Measurements from ENCODE around the gene CEND1.

Gene CEND1

DNA sequence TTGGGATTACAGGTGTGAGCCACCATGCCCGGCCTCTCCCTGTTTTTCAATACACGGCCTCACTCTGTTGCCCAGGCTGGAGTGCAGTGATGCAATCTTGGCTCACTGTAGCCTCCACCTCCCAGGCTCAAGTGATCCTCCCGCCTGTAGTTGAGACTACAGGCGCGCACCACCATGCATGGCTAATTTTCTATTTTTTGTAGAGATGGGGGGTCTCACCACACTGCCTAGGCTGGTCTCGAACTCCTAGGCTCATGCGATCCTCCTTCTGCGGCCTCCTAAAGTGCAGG is 24.1 kb downstream of the CEND1 start:
- DNase-seq (ENCODE audit: low spot score) = no peak
- TF ChIP-seq, protein P1, sequence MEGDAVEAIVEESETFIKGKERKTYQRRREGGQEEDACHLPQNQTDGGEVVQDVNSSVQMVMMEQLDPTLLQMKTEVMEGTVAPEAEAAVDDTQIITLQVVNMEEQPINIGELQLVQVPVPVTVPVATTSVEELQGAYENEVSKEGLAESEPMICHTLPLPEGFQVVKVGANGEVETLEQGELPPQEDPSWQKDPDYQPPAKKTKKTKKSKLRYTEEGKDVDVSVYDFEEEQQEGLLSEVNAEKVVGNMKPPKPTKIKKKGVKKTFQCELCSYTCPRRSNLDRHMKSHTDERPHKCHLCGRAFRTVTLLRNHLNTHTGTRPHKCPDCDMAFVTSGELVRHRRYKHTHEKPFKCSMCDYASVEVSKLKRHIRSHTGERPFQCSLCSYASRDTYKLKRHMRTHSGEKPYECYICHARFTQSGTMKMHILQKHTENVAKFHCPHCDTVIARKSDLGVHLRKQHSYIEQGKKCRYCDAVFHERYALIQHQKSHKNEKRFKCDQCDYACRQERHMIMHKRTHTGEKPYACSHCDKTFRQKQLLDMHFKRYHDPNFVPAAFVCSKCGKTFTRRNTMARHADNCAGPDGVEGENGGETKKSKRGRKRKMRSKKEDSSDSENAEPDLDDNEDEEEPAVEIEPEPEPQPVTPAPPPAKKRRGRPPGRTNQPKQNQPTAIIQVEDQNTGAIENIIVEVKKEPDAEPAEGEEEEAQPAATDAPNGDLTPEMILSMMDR (IDR thresholded peaks at IDR 0.05; ENCODE audit: borderline replicate concordance, control extremely low read depth, extremely low read depth, insufficient read depth, missing control alignments) = no peak
- in situ Hi-C loops (cut with MboI; ENCODE audit: low sequenced_read_pairs, unreplicated experiment) = no loop called here

DNA sequence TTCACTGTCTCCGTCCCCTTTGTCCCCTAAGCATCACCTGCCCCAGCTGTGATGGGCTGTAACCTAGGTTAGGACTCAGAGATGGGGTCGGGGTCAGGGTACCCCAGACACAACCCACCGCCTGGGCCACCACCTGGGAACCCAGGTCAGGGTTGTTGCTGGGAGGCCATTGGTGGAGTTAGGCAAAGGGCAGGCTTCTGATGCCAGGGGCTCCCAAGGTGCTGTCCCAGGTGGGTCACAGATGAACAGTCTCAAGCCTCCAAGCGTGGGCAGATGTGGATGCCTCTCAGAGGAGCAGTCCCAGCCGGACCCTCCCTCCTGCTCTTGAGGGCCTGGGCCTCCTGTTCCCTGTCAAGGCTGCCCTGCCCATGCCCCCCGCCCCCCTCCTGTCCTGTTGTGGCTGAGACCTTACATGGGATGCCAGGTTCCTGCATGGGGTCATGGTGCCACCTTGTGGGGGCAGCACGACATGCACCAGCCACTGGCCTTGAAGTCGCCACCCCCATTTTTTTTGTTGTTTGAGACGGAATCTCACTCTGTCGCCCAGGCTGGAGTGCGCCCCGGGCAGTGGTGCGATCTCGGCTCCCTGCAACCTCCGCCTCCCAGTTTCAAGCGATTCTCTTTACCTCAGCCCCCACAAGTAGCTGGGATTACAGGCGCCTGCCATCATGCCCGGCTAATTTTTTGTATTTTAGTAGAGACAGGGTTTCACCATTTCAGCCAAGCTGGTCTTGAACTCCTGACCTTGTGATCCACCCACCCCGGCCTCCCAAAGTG is 24.7 kb downstream of the CEND1 start:
- TF ChIP-seq, protein P1 (IDR thresholded peaks at IDR 0.05; ENCODE audit: borderline replicate concordance, control extremely low read depth, extremely low read depth, insufficient read depth, missing control alignments) = peak; percentile 77
- in situ Hi-C loops (cut with MboI; ENCODE audit: low sequenced_read_pairs, unreplicated experiment) = no loop called here
- DNase-seq (ENCODE audit: low spot score) = peak; percentile 77

DNA sequence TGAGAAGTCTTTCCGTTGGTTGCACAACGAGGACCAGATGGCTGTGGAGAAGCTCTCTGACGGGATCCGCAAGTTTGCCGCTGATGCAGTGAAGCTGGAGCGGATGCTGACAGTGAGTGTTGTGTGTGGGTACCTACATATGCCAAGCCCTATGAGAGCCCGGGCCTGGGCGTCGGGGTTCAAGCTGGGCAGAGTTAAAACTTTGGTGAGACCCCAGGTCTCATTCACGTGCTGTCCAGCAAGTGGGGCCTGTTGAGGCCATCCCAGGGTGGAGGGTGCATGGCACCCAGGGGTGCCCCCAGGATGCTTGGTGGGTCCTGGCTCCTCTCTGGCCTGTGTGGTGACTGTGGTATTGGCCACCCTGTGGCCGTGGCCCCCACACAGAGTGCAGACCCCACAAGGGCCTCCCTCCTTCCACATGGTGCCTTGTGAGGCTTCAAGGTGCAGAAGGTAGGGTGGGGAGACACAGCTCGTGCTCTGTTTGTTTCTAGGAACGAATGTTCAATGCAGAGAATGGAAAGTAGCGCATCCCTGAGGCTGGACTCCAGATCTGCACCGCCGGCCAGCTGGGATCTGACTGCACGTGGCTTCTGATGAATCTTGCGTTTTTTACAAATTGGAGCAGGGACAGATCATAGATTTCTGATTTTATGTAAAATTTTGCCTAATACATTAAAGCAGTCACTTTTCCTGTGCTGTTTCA is 25.4 kb downstream of the CEND1 start:
- TF ChIP-seq, protein P1 (IDR thresholded peaks at IDR 0.05; ENCODE audit: borderline replicate concordance, control extremely low read depth, extremely low read depth, insufficient read depth, missing control alignments) = no peak
- DNase-seq (ENCODE audit: low spot score) = no peak
- in situ Hi-C loops (cut with MboI; ENCODE audit: low sequenced_read_pairs, unreplicated experiment) = no loop called here

DNA sequence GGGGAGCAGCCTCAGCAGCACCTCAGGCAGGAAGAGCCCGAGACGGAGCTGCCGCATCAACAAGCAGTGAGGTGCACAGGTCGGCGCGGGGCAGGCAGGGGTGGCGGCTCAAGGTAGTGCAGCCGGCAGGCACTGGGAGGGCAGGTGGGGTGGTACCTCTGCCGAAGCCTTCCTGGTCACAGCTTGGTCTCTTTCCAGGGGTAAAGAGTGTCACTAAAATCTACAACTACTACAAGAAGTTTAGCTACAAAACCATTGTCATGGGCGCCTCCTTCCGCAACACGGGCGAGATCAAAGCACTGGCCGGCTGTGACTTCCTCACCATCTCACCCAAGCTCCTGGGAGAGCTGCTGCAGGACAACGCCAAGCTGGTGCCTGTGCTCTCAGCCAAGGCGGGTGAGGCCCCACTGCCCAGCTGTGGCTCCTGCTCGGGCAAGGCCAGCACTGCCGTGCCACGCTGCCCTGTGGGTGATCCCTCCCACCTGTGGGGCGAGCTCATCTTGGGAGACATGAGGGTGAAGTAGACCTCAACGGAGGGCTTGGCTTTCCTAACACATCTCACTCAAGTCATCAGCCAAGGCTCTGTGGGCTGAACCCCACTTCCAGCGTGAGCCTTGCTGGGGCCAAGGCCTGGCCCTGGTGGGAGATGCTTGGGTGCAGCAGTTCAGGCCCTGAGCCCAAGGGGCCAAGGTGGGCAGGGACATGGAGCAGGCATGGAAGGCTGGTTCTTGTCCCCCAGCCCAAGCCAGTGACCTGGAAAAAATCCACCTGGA is 26.2 kb downstream of the CEND1 start:
- TF ChIP-seq, protein P1 (IDR thresholded peaks at IDR 0.05; ENCODE audit: borderline replicate concordance, control extremely low read depth, extremely low read depth, insufficient read depth, missing control alignments) = no peak
- DNase-seq (ENCODE audit: low spot score) = no peak
- in situ Hi-C loops (cut with MboI; ENCODE audit: low sequenced_read_pairs, unreplicated experiment) = no loop called here

DNA sequence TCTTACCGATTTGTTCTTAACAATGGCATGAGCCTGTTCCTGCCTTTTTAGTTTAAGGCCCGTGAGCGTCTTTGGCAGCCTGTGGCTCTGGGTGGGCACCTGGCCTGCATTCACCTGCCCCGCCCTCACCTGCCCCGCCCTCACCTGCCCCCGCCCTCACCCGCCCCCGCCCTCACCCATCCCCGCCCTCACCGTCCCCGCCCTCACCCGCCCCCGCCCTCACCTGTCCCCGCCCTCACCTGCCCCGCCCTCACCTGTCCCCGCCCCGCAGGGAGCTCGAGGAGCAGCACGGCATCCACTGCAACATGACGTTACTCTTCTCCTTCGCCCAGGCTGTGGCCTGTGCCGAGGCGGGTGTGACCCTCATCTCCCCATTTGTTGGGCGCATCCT is 26.8 kb downstream of the CEND1 start:
- DNase-seq (ENCODE audit: low spot score) = no peak

More for the DNA sequence above, 26.8 kb downstream of the CEND1 start:
- TF ChIP-seq, protein P1 (IDR thresholded peaks at IDR 0.05; ENCODE audit: borderline replicate concordance, control extremely low read depth, extremely low read depth, insufficient read depth, missing control alignments) = no peak
- in situ Hi-C loops (cut with MboI; ENCODE audit: low sequenced_read_pairs, unreplicated experiment) = no loop called here
